ENCODE measurements around the gene THEM4. TPM values are rescaled to one million over a fixed set of nuclear protein-coding genes. Genes with fewer than 3 reads are reported as not detected.

THEM4 gene
- total RNA-seq, 1 donor from 2014 or later: 9.0 TPM

GRCh38 chr1:151893176-151893924 lies 16.0 kb downstream of the THEM4 start:
- Mint-ChIP-seq H3K4me3 (ENCODE audit: unreplicated experiment) (no peak overlapping the region), H3K36me3 (ENCODE audit: low read depth, unreplicated experiment) (peaks cover 6% of the 10 kb centered on the region), H3K9me3 (ENCODE audit: unreplicated experiment) (no peaks in the 10 kb centered on the region), H3K27me3 (ENCODE audit: unreplicated experiment) (peaks cover 5% of the 10 kb centered on the region), H3K4me1 (ENCODE audit: unreplicated experiment) (peaks cover 8% of the 10 kb centered on the region), H3K27ac (ENCODE audit: unreplicated experiment) (no peak overlapping the region)
- DNase-seq (ENCODE audit: low spot score): no peak
- TF ChIP-seq CTCF (IDR thresholded peaks at IDR 0.05; ENCODE audit: unreplicated experiment): no peak

- no peak for DNase-seq (ENCODE audit: low spot score)
- H3K27me3 Mint-ChIP-seq (ENCODE audit: unreplicated experiment): peaks cover 5% of the 10 kb centered on the region
- H3K4me1 Mint-ChIP-seq (ENCODE audit: unreplicated experiment): peaks cover 8% of the 10 kb centered on the region
- H3K9me3 Mint-ChIP-seq (ENCODE audit: unreplicated experiment): no peaks in the 10 kb centered on the region
- TF ChIP-seq CTCF (IDR thresholded peaks at IDR 0.05; ENCODE audit: unreplicated experiment): no peak
- H3K36me3 Mint-ChIP-seq (ENCODE audit: low read depth, unreplicated experiment): peaks cover 6% of the 10 kb centered on the region
- H3K4me3 Mint-ChIP-seq (ENCODE audit: unreplicated experiment): no peak overlapping the region
- H3K27ac Mint-ChIP-seq (ENCODE audit: unreplicated experiment): no peak overlapping the region
Observed at GRCh38 chr1:151892190-151892589, 17.1 kb downstream of the THEM4 start.

GRCh38 chr1:151891512-151891911 lies 17.8 kb downstream of the THEM4 start:
- TF ChIP-seq CTCF (IDR thresholded peaks at IDR 0.05; ENCODE audit: unreplicated experiment): no peak
- no peaks in the 10 kb centered on the region for H3K9me3 Mint-ChIP-seq (ENCODE audit: unreplicated experiment)
- H3K4me3 Mint-ChIP-seq (ENCODE audit: unreplicated experiment): no peak overlapping the region
- DNase-seq (ENCODE audit: low spot score): no peak
- peaks cover 8% of the 10 kb centered on the region for H3K4me1 Mint-ChIP-seq (ENCODE audit: unreplicated experiment)
- peaks cover 5% of the 10 kb centered on the region for H3K27me3 Mint-ChIP-seq (ENCODE audit: unreplicated experiment)
- H3K27ac Mint-ChIP-seq (ENCODE audit: unreplicated experiment): no peak overlapping the region
- peaks cover 6% of the 10 kb centered on the region for H3K36me3 Mint-ChIP-seq (ENCODE audit: low read depth, unreplicated experiment)

- Mint-ChIP-seq H3K9me3 (ENCODE audit: unreplicated experiment) (no peaks in the 10 kb centered on the region), H3K4me3 (ENCODE audit: unreplicated experiment) (no peak overlapping the region), H3K27ac (ENCODE audit: unreplicated experiment) (no peak overlapping the region), H3K27me3 (ENCODE audit: unreplicated experiment) (peaks cover 5% of the 10 kb centered on the region), H3K4me1 (ENCODE audit: unreplicated experiment) (peaks cover 8% of the 10 kb centered on the region), H3K36me3 (ENCODE audit: low read depth, unreplicated experiment) (peaks cover 6% of the 10 kb centered on the region)
- peak; percentile 38 for TF ChIP-seq CTCF (IDR thresholded peaks at IDR 0.05; ENCODE audit: unreplicated experiment)
- DNase-seq (ENCODE audit: low spot score): no peak
Observed at GRCh38 chr1:151888972-151889570, 20.2 kb downstream of the THEM4 start.

GRCh38 chr1:151887028-151887427 lies 22.3 kb downstream of the THEM4 start:
- Mint-ChIP-seq H3K9me3 (ENCODE audit: unreplicated experiment) (no peaks in the 10 kb centered on the region), H3K4me3 (ENCODE audit: unreplicated experiment) (no peak overlapping the region), H3K27ac (ENCODE audit: unreplicated experiment) (no peak overlapping the region), H3K4me1 (ENCODE audit: unreplicated experiment) (peaks cover 8% of the 10 kb centered on the region), H3K36me3 (ENCODE audit: low read depth, unreplicated experiment) (no peaks in the 10 kb centered on the region), H3K27me3 (ENCODE audit: unreplicated experiment) (peaks cover 2% of the 10 kb centered on the region)
- TF ChIP-seq CTCF (IDR thresholded peaks at IDR 0.05; ENCODE audit: unreplicated experiment): no peak
- DNase-seq (ENCODE audit: low spot score): no peak
